ENCODE results near the gene IGFLR1.

Gene IGFLR1

DNA sequence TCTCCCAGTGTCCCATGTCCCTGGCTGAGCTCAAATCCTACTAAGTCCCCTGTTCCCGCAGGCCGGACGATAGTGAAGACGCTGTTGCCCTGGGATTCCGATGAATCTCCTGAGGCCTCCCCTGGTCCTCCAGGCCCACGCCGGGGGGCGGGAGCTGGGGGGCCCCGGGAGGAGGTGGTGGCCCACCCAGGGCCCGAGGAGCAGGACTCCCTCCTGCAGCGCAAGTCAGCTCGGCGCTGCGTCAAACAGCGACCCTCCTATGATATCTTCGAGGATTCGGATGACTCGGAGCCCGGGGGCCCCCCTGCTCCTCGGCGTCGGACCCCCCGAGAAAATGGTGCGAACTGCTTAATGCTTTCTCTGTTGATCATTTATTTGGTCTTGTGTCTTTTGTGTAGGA, 18.6 kb downstream of the IGFLR1 start:
- no peak for DNase-seq (ENCODE audit: low spot score)

- no peak for DNase-seq (ENCODE audit: low spot score)
Measured at GRCh38 chr19:35722897-35723296, 19.4 kb downstream of the IGFLR1 start.

DNA sequence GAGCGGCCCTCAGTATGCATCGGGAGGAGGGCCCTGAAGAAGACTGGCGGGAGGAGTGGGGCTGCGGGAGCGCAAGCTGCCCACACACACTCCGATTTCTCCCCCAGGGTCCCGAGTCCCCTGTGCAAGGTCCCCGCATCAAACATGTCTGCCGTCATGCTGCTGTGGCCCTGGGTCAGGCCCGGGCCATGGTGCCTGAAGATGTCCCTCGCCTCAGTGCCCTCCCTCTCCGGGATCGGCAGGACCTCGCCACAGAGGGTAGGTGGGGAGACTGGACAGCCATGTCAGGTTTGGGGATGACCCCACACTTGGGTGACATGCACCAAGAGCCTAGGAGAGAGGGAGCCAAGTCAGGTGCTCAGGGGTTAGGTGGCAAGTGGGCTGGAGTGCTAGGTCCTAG, 19.8 kb downstream of the IGFLR1 start:
- DNase-seq (ENCODE audit: low spot score), result no peak

- DNase-seq (ENCODE audit: low spot score), result no peak
Measured at GRCh38 chr19:35721374-35721773, 20.9 kb downstream of the IGFLR1 start.

- no peak for DNase-seq (ENCODE audit: low spot score)
Measured at GRCh38 chr19:35720648-35721047, 21.6 kb downstream of the IGFLR1 start.

GRCh38 chr19:35720163-35720524, 22.1 kb downstream of the IGFLR1 start:
- no peak for DNase-seq (ENCODE audit: low spot score)

DNA sequence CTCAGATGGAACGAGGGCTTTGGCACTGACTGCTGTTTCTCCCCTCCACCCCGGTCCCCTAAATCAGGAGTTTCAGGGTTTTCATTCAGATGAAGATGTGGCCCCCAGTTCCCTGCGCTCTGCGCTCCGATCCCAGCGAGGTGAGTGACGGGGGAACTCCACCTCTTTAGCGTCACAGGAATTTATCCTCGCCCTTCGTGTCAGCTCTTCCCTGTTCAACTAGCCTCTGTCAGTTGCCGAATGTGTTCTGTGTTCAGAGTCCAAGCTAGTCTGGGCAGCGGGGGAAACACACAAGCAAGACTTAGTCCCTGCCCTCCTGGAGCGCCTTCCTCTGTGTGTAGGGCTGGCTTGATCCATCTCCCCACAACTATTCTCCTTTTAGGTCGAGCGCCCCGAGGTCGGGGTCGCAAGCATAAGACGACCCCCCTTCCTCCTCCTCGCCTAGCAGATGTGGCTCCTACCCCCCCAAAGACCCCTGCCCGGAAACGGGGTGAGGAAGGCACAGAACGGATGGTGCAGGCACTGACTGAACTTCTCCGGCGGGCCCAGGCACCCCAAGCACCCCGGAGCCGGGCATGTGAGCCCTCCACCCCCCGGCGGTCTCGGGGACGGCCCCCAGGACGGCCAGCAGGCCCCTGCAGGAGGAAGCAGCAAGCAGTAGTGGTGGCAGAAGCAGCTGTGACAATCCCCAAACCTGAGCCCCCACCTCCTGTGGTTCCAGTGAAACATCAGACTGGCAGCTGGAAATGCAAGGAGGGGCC, 22.7 kb downstream of the IGFLR1 start:
- no peak for DNase-seq (ENCODE audit: low spot score)

- DNase-seq (ENCODE audit: low spot score), result peak; percentile 64
Measured at GRCh38 chr19:35718345-35719041, 23.8 kb downstream of the IGFLR1 start.

DNA sequence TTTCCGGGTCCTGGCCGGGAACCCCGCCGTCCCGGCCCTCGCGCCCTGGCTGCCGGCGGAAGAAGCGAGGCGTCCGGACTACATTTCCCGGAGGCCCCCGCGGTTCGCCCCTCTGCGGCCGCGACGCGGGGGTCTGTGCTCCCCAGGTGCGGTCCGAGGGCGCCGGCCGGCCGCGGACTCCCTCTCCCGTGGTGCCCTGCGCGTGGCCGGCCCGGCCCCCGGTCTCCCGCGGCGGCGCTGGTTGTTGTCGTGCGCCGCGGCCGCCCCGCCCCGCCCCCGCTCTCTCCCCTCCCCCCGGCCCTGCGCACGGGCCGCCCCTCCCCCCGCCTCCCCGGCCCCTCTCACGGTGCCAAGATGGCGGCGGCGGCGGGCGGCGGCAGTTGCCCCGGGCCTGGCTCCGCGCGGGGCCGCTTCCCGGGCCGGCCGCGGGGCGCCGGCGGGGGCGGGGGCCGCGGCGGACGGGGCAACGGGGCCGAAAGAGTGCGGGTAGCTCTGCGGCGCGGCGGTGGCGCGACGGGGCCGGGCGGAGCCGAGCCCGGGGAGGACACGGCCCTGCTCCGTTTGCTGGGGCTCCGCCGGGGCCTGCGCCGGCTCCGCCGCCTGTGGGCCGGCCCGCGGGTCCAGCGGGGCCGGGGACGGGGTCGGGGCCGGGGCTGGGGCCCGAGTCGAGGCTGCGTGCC, 24.4 kb downstream of the IGFLR1 start, which contains the start of gene KMT2B:
KMT2B (plus strand) TSS at position 339 of the 680 bp plus-strand sequence; CDS start at position 355, 16 bp downstream.
- DNase-seq (ENCODE audit: low spot score), result peak; percentile 99

GRCh38 chr19:35716801-35717664, 25.2 kb downstream of the IGFLR1 start:
- peak; percentile 85 for DNase-seq (ENCODE audit: low spot score)

- no peak for DNase-seq (ENCODE audit: low spot score)
Measured at GRCh38 chr19:35715981-35716800, 26.1 kb downstream of the IGFLR1 start.

DNA sequence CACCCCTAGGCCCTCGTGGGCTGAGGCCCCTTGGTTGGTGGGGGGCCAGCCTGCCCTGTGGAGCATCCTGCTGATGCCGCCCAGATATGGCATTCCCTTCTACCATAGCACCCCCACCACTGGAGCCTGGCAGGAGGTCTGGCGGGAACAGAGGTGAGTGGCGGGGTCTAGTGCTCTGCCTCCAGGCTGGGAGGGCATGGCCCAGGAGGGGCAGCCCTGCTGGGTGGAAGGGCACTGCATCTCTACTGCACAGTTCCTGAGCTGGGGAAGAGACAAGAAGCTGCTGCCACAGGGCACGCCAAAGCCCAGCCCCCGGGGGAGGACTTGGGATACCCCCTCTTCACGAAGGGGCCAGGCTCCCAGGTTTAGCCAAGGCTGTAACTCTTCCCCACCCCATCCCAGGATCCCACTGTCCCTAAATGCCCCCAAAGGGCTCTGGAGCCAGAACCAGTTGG, 26.9 kb downstream of the IGFLR1 start:
- no peak for DNase-seq (ENCODE audit: low spot score)

- DNase-seq (ENCODE audit: low spot score), result no peak
Measured at GRCh38 chr19:35714601-35715354, 27.5 kb downstream of the IGFLR1 start.

- DNase-seq (ENCODE audit: low spot score), result no peak
Measured at GRCh38 chr19:35713904-35714495, 28.3 kb downstream of the IGFLR1 start.

- DNase-seq (ENCODE audit: low spot score), result no peak
Measured at GRCh38 chr19:35713506-35713850, 28.8 kb downstream of the IGFLR1 start.

GRCh38 chr19:35712567-35713505, 29.4 kb downstream of the IGFLR1 start:
- DNase-seq (ENCODE audit: low spot score), result no peak

GRCh38 chr19:35710784-35711723, 31.2 kb downstream of the IGFLR1 start:
- DNase-seq (ENCODE audit: low spot score), result no peak

DNA sequence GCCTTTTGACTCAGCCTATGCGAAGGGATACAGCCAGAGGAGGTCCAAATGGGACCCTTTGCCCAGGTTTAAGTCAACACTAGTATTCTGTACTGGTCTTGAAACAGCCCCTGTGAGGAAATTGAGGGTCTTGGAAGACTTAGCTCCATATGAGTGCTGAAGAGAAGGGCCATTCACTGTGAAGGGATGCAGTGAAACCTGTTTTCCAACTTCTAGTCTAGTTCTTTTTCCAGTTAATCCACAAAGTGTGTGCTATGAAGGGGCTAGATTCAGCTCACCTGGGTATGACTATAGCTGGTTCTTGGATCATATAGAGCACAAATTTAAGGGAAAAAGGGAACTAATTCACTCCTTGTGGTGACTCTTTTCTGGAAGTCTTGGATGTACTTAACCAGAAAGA, 33.9 kb downstream of the IGFLR1 start:
- no peak for DNase-seq (ENCODE audit: low spot score)

Data from D341Med (cell line).